ENCODE results near the gene SCUBE2.

- TF ChIP-seq CTCF (IDR thresholded peaks at IDR 0.05 in 4 of 5, conservative IDR thresholded peaks at IDR 0.05 in 1 of 5) = no peak
- no peak for TF ChIP-seq POLR2A (IDR thresholded peaks at IDR 0.05)
Observed at GRCh38 chr11:9057007-9057406, 34.4 kb downstream of the SCUBE2 start.
